C4-2B (cell line): Measurements from ENCODE around the gene ADGRF1.
"Not testable (repeated sequence)": the region's sequence is repeated elsewhere in the genome, so short reads cannot be mapped to it uniquely, and the experiment has no call there.

Experiments
- CTCF ChIP-seq: fragments of 450-650 bp; conservative IDR thresholded peaks from 2 replicates; pipeline ENCODE4 v1.5.1; 2017; ENCODE audit warnings: mild to moderate bottlenecking
- ZFX ChIP-seq: fragments of 450-650 bp; IDR thresholded peaks from 2 replicates; pipeline ENCODE4 v1.6.1; 2017

GRCh38 chr6:47054302-47054701, 12.2 kb upstream of the ADGRF1 start:
- TF ChIP-seq CTCF, ZFX: not testable (repeated sequence)
